Breast epithelium (tissue), 3 donors: ENCODE measurements around the gene LAIR1.

Source experiments
- CTCF ChIP-seq, 3 donors: fragments of 450-650 bp; IDR thresholded peaks; one replicate each; pipeline ENCODE4 v1.5.1; 2016 to 2017; ENCODE audit warnings: antibody characterized with exemption in 3 of 3, mild to moderate bottlenecking in 3 of 3, moderate library complexity in 3 of 3
- POLR2A ChIP-seq: fragments of 450-650 bp; IDR thresholded peaks from one replicate; pipeline ENCODE4 v1.6.1; 2016; ENCODE audit warnings: antibody characterized with exemption, mild to moderate bottlenecking, moderate library complexity
- POLR2AphosphoS5 ChIP-seq, 3 donors: sonication (generic); formaldehyde crosslinking; IDR thresholded peaks; one replicate each; pipeline ENCODE4 v1.6.1; 2017; ENCODE audit warnings: antibody characterized with exemption in 3 of 3

- TF ChIP-seq CTCF (IDR thresholded peaks at IDR 0.05) (no peak), POLR2A (no peak), POLR2AphosphoS5 (IDR thresholded peaks at IDR 0.05) (no peak)
Measured at GRCh38 chr19:54343868-54344267, 20.9 kb downstream of the LAIR1 start.
